Stimulated activated CD4-positive, alpha-beta T cell treated with anti-CD3 and anti-CD28 coated beads, Interleukin-2, amount 100 ng/mL, for 4 hours (primary cell): ENCODE data around the gene CCNA2.

Experiments
- DNase-seq: peaks from one replicate; pipeline ENCODE4 v3.0.0-alpha.2; 2020; ENCODE audit warnings: low read depth

CCNA2 gene

DNA sequence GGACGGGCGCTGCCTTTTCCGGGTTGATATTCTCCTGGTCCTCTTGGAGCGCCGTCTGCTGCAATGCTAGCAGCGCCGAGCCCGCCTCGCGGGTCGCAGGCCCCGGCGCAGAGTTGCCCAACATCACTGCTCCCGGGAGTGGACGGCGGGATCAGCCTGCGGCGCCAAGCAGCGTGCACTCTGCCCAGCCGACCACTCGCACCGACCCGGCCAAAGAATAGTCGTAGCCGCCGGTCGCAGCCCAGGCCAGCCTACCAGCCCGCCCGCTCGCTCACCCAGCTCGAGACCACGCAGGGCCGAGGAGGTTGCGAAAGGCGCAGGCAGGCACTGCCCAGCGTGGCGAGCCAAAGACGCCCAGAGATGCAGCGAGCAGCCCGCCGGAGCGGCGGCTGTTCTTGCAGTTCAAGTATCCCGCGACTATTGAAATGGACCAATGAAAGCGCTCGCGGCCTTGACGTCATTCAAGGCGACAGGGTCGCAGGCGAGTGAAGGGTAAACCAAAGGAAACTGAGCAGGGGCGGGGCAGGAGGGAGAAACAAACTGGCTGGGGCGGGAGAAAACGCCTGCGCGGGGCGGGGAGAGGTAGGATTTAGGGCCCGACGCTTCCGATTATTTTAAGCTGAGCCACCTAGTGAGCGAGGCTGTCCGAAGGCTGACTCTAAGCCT is at the start of gene CCNA2:
CCNA2 (minus strand) TSS at position 379 of the 666 bp plus-strand sequence; CDS start at position 124, 255 bp downstream.
- DNase-seq, result peak; percentile 92

DNA sequence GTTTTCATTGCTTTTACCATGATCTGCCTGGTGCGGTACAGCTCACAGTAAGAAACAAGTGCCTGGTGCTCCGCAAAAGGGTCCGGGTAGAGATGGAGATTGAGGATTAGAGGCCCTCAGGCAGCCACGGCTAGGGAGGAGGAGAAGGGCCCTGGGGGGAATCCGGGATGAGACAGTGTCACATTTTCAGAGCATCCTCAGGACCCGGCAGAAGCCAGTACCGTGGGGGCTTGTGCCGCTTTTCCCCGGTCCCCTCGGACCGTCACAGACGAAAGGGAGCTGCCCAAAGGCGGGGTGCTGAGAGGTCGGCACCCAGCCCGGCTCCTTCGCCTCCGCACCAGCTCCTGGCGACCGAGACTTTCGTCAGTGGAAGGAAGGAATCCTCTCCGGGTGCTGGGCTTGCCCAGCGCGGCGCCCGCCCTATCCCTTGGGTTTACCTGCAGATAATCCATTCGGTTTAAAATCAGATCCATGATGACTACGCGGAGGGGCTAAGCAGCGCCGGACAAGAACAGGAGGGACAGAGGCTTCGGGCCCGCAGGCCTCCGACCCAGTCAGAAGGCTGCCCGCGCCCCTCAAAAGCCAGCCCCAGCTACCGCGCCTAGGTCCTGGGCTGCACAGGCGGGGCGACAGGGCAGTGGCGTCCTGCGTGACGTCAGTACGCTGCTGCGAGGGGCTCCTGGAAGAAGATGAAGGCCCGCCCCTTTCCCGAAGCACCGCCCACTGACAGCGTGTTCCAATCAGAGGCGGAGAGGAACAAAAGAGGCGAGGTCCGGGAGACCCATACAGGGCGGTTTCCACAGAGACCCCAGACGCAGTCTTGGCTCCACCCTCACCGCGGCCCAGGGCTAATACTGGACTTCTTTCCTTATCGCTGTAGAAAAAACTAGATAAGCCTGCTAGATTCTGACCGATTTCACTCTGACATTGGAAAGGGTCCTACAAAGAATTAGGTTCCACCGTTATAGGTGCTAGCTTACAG is 46.4 kb upstream of the CCNA2 start, which contains the start of gene BBS7:
BBS7 (minus strand) TSS at position 634 of the 982 bp plus-strand sequence; CDS start at position 473, 161 bp downstream.
- DNase-seq, result peak; percentile 97

DNA sequence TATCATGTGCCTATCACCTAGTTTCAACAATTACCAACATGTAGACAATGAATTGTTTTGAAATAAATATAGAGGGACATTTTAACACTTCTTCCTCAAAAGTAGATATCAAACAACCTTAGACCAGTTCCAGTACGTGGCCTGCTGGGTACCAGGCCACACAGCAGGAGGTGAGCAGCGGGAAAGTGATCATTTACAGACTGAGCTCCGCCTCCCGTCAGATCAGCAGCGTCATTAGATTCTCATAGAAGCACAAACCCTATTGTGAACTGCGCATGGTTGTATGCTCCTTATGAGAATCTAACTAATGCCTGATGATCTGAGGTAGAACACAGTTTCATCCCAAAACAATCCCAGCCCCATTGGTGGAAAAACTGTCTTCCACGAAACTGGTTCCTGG is 40.1 kb upstream of the CCNA2 start:
- DNase-seq, result no peak

DNA sequence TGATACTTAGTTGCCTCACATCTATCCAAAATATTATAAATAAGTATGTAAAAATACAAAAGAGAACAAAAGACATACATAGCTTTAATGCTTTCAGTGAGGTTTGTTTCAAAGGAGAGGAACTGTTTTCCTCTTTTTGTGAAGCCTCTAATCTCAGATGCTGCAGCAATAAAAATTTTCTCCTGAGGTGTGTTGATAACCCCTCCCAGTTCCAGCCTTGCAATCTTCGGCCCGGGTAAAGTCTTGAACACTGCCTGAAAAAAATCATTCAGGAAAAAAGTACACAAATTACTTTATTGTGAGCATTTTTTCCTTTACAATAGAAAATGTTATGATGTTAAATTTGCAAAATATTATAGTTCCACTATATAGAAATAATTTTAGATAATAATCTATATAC is 37.7 kb upstream of the CCNA2 start:
- DNase-seq, result no peak

DNA sequence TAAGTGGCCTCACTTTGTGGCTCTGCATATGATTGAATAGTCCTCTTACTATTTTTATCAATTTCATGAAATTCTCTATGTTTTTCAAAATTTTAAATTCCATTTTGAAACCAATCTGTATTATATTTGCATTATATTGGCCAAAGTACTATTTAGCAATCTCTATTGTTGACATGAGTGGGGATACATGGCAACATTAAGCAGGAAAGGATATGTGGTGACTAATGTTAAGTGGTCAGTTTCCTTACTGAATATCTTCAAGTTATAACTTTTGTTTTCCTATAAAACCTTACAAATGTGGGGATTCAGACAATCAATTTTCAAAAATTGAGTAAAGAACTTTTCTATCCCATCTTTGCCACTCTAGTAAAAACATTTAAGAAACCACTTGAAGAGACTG is 36.4 kb upstream of the CCNA2 start:
- DNase-seq, result no peak

DNA sequence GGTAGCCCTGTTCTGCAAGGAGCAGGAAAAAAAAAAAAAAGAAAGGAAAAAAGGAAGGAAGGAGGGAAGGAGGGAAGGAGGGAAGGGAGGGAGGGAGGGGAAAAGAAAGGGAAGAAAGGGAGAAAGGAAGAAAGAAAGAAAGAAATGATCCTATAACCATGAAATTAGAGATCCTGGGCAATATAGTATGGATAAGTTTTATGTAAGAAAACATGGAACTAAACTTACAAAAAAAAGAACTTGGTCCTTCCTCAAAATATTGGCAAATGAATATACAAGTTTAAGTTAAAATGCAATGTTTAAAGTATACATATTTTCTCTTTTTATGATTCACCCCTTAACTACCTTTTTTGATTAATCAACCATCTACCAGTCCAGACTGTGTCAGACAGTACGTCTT is 27.7 kb upstream of the CCNA2 start:
- no peak for DNase-seq

DNA sequence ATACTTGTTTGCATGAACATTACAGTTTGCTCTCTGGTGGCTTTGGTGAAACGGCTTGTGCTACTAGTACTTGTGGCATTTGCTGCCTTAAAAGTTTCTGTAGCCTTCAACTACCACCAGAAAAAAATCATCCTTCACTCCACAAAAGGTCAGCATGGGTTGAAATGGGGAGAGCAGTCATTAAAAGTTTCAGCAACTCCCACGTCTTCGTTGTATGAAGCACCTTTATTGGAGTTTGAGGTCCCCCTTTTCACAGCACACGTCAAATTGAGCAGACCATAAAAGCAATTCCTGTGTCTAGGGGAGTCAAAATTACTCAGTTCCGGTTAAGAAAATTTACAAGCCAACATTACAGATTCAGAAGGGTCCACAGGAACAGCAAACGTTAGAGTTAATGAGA is 23.0 kb upstream of the CCNA2 start:
- no peak for DNase-seq

DNA sequence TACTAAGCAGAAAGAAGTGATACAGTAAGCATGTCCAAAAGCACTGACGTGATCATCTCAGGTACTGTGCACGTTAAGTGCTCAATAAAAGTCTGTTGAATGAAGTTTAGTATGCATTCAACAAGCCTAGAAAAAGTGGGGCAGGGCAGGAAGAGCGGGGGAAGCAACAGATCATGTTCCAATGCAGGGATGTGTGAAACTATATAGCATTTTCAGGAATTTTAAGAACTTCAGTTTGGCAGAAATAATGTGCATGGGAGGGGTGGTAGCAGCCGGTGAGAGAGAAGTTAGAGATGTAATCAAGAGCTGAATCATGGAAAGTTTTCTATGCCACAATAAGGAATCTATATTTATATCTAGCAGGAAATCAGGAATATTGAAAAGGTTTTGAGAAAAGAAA is 19.2 kb upstream of the CCNA2 start:
- DNase-seq, result no peak

DNA sequence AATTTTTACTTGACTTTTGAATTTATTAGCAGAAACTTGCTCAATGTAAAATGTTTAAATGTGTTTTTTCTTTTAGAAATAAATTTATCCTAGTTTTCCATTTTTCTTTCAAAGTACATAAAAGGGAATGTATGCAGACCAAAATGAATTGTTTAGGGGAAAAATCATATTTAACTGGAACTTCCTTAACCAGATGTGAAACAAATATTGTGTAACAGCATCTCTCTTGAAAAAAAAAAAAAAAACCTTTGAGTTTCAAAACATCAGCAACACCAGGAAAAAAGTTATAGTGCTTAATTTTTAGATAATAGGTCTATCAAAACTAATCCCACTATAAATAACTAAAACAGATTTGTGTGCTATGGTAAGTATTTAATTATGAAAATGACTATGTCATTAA is 14.5 kb upstream of the CCNA2 start:
- DNase-seq, result no peak

DNA sequence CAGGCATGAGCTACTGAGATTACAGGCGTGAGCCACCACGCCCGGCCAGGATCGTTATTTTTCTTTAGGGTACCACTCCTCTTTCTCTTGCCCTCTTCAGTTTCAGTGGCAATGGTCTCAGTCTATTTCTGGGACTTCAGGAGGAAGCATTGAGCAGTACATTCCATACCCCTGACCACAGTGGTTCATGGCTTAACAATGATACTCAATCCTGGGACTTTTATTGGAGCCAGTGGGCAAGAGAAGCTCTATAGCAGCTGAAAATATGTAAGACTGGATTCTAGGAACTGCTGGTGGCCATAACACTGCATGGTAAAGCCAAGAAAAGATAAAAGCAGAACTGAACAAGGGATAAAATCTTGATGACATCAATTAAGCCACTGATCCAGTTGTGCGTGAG is 5.8 kb upstream of the CCNA2 start:
- DNase-seq, result no peak

DNA sequence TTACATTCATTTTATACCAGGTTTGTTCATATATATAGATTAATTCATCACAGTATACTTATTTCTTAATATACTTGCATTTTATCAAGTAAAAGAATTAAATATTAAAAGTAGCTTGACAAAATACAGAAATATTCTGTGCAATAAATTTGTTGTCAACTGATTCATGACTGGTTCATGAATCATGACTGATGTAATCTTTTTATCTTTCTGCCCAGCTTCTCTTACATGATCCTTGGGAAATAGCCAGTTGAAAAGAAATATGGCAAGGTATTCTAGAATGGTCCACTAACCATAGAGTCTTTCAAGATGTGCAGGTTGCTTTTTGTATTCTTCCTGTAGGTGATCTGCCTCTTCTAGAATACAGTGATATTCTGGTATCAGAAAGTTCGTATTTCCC is 4.2 kb upstream of the CCNA2 start:
- no peak for DNase-seq

DNA sequence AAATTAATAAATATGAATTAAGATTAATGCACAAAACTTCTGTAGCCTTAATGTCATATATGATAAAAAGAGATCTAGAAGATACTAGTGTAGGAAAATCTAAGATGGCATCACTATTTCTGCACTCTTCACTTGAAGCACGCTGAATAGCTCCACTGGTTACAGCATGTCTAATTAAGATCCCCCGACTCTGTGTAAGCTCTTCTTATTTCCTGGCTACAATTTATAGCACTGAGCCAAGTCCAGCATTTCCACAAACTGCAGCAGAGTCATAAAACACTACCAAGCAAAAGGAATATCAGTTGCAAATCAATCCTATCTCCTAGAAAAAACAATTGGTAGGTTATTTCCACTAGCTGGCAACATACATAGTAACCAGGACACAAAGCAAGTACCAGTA is 1.3 kb upstream of the CCNA2 start:
- DNase-seq, result no peak

DNA sequence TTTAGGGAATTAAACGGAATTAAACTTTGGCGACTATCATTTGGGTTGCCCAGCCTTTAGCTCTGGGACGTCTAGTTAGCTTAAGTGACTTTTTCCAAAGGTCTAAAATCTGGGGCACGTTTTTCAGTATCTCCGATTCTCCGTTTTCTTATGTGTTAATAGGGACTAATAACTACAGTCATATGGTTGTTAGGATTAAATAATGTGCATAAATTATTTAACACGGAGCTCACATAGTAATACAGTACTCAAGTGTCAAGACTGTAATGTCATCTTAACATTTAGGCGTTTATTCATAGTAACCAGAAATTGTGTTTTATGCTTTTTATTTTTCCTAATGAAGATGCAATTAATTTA is 466 bp upstream of the CCNA2 start:
- no peak for DNase-seq

DNA sequence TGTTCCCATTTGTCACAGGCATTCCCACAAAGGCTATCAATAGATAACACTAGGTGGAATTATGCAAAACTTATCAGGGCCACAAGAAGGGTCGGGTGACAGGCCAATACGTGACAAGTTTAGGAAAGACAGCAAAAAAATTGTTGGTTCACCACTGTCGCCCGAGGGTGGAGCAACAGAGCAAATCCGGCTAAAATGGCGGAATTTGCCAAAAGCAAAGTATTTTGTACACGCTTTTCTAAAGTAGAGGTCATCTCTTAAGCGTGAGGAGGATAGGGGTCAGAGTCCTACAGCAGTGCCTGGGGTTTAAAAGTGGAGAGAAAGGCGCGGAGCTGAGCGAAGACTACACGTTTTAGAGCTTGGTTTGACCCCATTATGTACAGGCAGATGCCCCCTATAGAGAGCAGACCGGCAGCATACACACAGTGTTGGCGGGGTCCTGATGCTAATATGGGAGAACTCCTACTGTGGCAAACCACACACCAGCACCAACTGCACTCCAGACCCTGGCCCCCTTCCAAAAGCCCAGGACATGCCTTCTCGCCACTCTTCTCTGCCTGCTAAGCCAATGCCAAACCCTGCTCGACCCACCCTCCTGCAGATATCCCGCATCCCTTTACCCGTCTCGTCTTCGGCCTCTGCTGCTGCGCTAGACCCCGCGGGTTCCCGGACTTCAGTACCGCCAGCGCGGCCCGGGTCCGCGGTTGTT is 733 bp downstream of the CCNA2 start:
- no peak for DNase-seq

DNA sequence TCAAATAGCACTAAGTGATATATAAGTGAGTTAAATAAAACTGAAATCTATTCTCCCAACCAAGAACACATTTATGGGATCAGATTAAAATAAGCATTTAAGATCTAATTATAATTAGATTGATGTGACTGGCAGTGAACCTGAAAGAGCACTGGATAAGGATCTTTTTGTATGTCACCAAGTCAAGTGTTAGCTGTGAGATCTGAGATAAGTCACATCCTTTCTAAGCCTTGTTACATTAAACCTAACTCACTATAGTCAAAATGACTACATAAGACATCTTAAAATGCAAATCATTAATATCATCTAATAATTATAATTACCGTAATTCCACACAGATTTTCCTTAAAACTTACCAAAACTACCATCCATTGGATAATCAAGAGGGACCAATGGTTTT is 1.6 kb downstream of the CCNA2 start:
- no peak for DNase-seq

DNA sequence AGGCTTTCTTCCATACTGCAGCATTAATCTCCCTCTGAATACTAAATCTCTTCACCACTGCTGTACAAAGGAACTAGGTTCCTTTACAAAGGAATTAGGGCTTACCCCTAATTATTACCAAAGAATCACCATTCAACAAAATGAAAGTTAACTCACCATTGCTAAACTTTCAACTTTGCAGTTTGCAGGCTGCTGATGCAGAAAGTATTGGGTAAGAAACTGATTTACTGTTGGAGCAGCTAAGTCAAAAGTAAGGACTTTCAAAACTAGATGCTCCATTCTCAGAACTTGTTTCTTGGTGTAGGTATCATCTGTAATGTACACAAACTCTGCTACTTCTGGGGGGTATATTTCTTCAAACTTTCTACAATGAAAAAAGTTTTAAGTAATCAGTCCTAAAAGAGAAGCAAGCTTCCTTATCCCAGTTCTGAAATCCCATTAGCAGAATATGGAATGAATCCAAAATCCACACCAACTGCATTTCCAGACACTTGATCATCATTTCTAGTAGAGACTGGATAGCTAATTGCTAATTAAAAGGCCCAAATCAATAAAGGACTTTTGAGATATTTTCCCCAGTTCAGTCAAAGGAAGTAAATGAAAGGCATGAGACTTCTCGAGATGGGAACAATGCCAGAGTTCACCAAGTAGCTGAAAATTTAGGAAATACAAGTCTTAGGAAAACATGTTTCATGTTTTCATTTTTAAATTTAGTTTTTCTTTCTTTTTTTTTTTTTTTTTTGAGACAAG is 4.3 kb downstream of the CCNA2 start:
- DNase-seq, result no peak

DNA sequence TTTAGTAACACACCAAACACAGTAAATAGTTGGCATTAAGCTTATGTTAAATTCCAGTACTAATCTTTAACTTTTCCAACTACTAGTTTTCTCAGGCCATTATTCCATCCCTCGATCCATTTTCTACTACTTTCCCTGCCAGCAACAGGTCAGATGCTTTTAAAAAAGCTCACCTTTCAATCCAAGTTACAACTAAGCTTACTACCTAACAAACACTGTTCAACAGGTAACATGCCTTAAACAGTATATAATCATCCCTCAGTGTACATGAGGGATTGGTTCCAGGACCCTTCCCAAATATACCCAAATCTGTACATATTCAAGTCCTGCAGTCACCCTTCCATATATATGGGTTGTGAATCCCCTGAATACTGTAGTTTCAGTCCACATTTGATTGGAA is 5.5 kb downstream of the CCNA2 start:
- no peak for DNase-seq

DNA sequence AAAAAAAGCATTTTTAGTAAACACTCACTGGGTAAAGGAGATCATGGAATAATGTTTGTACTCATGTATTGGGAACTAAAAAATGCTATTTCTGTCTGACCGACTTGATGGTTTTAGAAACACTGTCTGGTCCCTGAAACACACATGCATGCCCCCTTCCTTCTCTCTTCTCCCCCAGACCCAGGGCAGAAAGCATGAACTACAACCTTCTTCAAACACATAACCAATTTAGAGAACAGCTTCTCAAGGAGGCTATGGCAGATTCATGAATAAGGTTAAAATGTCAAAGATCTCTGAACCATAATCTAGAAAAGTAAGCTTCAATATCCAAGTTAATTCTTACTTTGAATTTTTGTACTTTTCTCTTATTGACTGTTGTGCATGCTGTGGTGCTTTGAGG is 6.0 kb downstream of the CCNA2 start:
- no peak for DNase-seq

DNA sequence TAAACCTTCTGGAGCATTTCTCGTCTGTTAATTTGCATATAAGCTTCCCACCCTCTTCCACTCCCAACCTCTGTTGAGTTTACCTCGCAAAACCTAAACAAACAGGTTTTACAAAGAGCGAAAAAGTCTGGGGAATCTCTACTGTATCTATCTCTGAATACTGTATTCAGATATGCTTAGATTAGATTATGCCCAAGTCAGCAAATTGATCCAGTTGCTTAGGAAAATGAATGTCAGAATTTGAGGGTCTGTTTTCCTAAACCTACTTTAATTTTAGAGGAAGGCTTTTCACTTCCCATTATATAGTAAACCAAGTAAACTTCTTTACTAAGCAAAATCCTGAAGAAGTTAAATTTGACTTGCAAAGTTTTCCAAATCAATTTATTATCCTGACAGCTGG is 6.7 kb downstream of the CCNA2 start:
- DNase-seq, result no peak

DNA sequence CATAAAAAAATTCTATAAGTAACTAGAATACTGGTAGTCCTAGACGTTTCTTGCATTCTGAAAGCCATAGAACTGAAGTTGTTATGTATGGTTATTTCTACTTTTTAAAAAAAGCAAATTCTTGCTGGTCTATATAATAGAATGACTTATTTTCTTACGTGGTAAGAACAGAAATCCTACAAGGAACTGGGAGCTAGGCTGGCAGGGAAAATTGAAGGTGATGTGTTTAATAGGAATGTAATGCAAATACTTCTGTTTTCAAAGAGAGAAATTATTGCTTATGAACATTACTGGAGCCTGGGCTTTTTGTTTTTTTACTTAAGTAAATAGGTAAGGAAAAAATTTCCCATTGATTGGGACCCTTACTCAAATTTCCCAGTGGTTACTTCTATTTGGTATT is 8.9 kb downstream of the CCNA2 start:
- no peak for DNase-seq

DNA sequence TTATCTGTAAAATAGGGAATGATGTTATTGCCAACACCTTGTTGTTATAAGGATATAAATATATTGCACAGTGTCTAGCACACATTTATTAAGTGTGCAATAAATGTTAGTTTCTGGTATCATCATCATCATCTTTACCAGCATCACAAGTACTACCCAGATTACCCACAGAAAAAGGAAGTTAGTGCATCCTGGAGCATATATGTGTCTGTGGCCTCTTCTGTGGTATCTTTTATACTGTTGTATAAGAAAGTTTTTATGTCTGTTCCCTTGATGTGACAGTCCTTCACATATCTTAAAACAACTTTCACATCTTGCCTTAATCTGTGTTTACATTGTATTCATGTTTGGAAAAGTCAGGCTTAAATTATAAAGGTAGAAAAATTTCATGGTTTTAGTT is 12.6 kb downstream of the CCNA2 start:
- no peak for DNase-seq

DNA sequence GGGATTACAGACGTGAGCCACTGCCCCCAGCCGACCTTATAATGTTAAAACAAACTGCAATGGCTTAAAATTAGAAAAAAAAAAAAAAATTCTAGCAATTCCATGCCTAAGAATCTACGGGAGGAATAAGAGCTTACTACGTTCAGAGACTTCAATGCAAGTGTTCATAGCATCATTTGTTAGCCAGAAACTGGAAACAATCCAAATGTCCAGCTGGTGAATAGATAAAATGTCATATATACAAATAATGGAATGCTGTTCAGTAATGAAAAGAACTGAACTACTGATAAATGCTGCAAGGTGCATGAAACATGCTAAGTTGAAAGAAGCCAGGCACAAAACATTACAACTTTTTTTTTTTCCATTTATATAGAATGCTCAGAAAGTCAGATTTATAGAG is 17.3 kb downstream of the CCNA2 start:
- no peak for DNase-seq
